ENCODE data around the gene TMUB2.
A peak's percentile ranks its signal among the peaks of the same experiment; 100 is the strongest.

Gene TMUB2

GRCh38 chr17:44176671-44177501, 9.9 kb upstream of the TMUB2 start:
- DNase-seq (ENCODE audit: low read depth), result no peak

GRCh38 chr17:44177640-44178039, 9.1 kb upstream of the TMUB2 start:
- DNase-seq (ENCODE audit: low read depth), result no peak

GRCh38 chr17:44178133-44178532, 8.6 kb upstream of the TMUB2 start:
- no peak for DNase-seq (ENCODE audit: low read depth)

GRCh38 chr17:44183024-44183423, 3.7 kb upstream of the TMUB2 start:
- no peak for DNase-seq (ENCODE audit: low read depth)

GRCh38 chr17:44184212-44184810, 2.5 kb upstream of the TMUB2 start:
- no peak for DNase-seq (ENCODE audit: low read depth)

GRCh38 chr17:44187131-44187899, 543 bp downstream of the TMUB2 start:
- peak; percentile 34 for DNase-seq (ENCODE audit: low read depth)

- DNase-seq (ENCODE audit: low read depth), result no peak
Measured at GRCh38 chr17:44188576-44189403, 2.0 kb downstream of the TMUB2 start.

- no peak for DNase-seq (ENCODE audit: low read depth)
Measured at GRCh38 chr17:44190481-44190880, 3.7 kb downstream of the TMUB2 start.

GRCh38 chr17:44191369-44191768, 4.6 kb downstream of the TMUB2 start:
- DNase-seq (ENCODE audit: low read depth), result no peak

GRCh38 chr17:44191941-44192496, 5.2 kb downstream of the TMUB2 start:
- DNase-seq (ENCODE audit: low read depth), result no peak

- no peak for DNase-seq (ENCODE audit: low read depth)
Measured at GRCh38 chr17:44192750-44193149, 6.0 kb downstream of the TMUB2 start.

- DNase-seq (ENCODE audit: low read depth), result no peak
Measured at GRCh38 chr17:44193326-44194084, 6.7 kb downstream of the TMUB2 start.

GRCh38 chr17:44197107-44197506, 10.3 kb downstream of the TMUB2 start:
- no peak for DNase-seq (ENCODE audit: low read depth)

GRCh38 chr17:44197980-44198720, 11.4 kb downstream of the TMUB2 start:
- no peak for DNase-seq (ENCODE audit: low read depth)

- DNase-seq (ENCODE audit: low read depth), result peak; percentile 39
Measured at GRCh38 chr17:44198721-44199552, 12.2 kb downstream of the TMUB2 start.

GRCh38 chr17:44199553-44200477, 13.0 kb downstream of the TMUB2 start, which contains the start of gene ATXN7L3:
TSS of gene ATXN7L3 (minus strand) at chr17:44199884. CDS start at chr17:44198070, 1,814 bp downstream.
- DNase-seq (ENCODE audit: low read depth), result peak; percentile 99

- no peak for DNase-seq (ENCODE audit: low read depth)
Measured at GRCh38 chr17:44200478-44201155, 13.8 kb downstream of the TMUB2 start.
